ENCODE results near the gene GPRIN3.

Gene GPRIN3

DNA sequence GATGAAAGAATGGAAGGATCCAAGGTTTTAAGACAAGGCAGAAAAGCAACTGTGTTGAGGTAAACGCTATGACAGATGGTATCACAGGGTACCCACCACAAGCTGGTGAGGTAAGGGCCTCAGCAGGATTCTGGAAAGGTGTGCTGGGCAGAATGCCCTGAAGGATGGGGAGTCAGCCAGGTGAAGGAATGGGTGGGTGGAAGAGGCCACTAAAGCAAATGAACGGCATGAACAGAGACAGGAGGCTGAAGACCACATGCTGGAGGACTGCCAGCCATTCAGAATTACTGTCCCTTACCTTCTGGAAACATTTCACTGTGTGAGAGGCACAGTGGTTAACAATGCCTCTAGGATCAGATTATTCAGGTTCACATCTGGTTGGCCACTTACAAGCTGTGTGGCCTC lies 23.6 kb downstream of the GPRIN3 start:
- H3K4me3 ChIP-seq (replicated peaks; ENCODE audit: low read depth, low read length), result no peak overlapping the region
- no peak for TF ChIP-seq CTCF (IDR thresholded peaks at IDR 0.05; ENCODE audit: low read depth, low read length, missing control alignments)
- no peak for DNase-seq (ENCODE audit: extremely low read depth, low read depth)

DNA sequence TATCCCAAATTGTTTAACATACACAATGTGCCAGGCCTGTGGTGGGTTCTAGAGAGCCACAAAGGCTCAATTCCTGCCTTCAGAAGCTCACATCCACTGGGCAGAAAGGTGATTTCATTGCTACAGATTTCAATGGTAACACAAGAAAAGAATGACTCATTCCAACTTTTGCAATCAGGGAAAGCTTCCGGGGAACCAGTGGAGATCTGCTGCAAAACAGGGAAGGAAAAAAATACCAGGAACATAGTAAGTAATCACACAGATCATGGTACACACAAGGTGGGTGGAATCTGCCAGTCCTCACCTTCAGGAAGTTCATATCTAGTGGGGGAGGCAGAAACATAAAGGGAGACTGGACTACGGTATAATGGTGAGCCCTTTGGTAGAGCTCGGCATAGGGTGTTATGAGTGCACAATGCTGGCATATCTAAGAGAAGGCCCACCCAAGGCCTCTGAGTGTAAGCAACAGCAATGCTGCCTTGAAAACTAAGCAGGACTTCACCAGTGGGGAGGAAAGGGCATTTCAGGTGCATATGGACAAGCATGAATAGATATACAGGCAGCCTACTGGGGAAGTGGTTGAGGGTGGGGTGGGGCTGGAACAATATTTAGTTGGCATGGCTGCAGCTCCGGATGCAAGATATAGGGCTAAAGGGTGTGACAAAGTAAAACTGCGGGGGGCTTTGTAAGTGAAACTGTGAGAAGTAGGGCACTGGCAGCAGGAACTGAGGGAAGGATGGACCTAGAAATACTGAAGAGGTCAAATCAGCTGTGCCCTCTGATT lies 24.2 kb downstream of the GPRIN3 start:
- no peak overlapping the region for H3K4me3 ChIP-seq (replicated peaks; ENCODE audit: low read depth, low read length)
- TF ChIP-seq CTCF (IDR thresholded peaks at IDR 0.05; ENCODE audit: low read depth, low read length, missing control alignments), result no peak
- DNase-seq (ENCODE audit: extremely low read depth, low read depth), result no peak

GRCh38 chr4:89279385-89279784 lies 28.2 kb downstream of the GPRIN3 start:
- DNase-seq (ENCODE audit: extremely low read depth, low read depth), result no peak
- no peak for TF ChIP-seq CTCF (IDR thresholded peaks at IDR 0.05; ENCODE audit: low read depth, low read length, missing control alignments)
- no peak overlapping the region for H3K4me3 ChIP-seq (replicated peaks; ENCODE audit: low read depth, low read length)

- H3K4me3 ChIP-seq (replicated peaks; ENCODE audit: low read depth, low read length), result no peak overlapping the region
- no peak for DNase-seq (ENCODE audit: extremely low read depth, low read depth)
- TF ChIP-seq CTCF (IDR thresholded peaks at IDR 0.05; ENCODE audit: low read depth, low read length, missing control alignments), result no peak
Measured at GRCh38 chr4:89277412-89277811, 30.2 kb downstream of the GPRIN3 start.

GRCh38 chr4:89276296-89276695 lies 31.3 kb downstream of the GPRIN3 start:
- H3K4me3 ChIP-seq (replicated peaks; ENCODE audit: low read depth, low read length), result no peak overlapping the region
- DNase-seq (ENCODE audit: extremely low read depth, low read depth), result no peak
- no peak for TF ChIP-seq CTCF (IDR thresholded peaks at IDR 0.05; ENCODE audit: low read depth, low read length, missing control alignments)

DNA sequence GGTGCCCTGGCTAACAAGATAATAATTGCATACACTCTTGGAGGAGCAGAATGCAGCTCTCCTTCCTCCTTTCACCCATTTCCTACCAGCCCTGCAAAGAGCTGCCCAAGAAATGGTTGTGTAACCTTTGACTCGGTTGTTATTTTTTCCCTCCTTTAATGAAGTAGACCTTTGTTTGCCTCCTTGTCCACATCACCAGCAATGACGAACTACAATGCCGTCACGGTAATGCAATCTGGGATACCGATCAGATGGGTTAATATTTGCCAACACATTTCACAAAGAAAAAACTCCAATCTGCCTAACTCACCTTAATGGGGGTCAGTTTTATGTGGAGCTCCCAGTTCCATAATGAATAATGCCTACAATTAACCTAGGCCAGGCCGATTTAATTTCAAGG lies 32.0 kb downstream of the GPRIN3 start:
- no peak for TF ChIP-seq CTCF (IDR thresholded peaks at IDR 0.05; ENCODE audit: low read depth, low read length, missing control alignments)
- DNase-seq (ENCODE audit: extremely low read depth, low read depth), result no peak

GRCh38 chr4:89273741-89274141 lies 33.9 kb downstream of the GPRIN3 start:
- H3K4me3 ChIP-seq (replicated peaks; ENCODE audit: low read depth, low read length), result no peak overlapping the region
- TF ChIP-seq CTCF (IDR thresholded peaks at IDR 0.05; ENCODE audit: low read depth, low read length, missing control alignments), result no peak
- no peak for DNase-seq (ENCODE audit: extremely low read depth, low read depth)

More for the DNA sequence above, 32.0 kb downstream of the GPRIN3 start:
- H3K4me3 ChIP-seq (replicated peaks; ENCODE audit: low read depth, low read length), result no peak overlapping the region

Data from HFF-Myc (cell line).